IPS DF 4.7 (cell line): ENCODE results near the gene SUCO.

Experiments
- DNase-seq: peaks from one replicate; pipeline ENCODE4 v3.0.0-alpha.2; 2013; ENCODE audit warnings: low spot score; ENCODE audit errors: extremely low read depth

The SUCO gene

GRCh38 chr1:172641492-172641891 is 108.5 kb downstream of the SUCO start:
- DNase-seq: no peak

GRCh38 chr1:172642970-172643369 is 110.0 kb downstream of the SUCO start:
- DNase-seq: no peak

GRCh38 chr1:172646653-172647052 is 113.7 kb downstream of the SUCO start:
- DNase-seq: no peak

GRCh38 chr1:172647110-172647564 is 114.2 kb downstream of the SUCO start:
- DNase-seq: no peak

- DNase-seq: no peak
Measured at GRCh38 chr1:172647987-172648386, 115.0 kb downstream of the SUCO start.

- no peak for DNase-seq
Measured at GRCh38 chr1:172650474-172651193, 117.7 kb downstream of the SUCO start.

- no peak for DNase-seq
Measured at GRCh38 chr1:172653015-172653709, 120.2 kb downstream of the SUCO start.

- no peak for DNase-seq
Measured at GRCh38 chr1:172654535-172654934, 121.6 kb downstream of the SUCO start.

GRCh38 chr1:172656576-172656975 is 123.6 kb downstream of the SUCO start:
- DNase-seq: no peak

- no peak for DNase-seq
Measured at GRCh38 chr1:172657586-172657985, 124.6 kb downstream of the SUCO start.

- DNase-seq: no peak
Measured at GRCh38 chr1:172658871-172659453, 126.0 kb downstream of the SUCO start, which contains the start of gene FASLG. FASLG (plus strand) TSS chr1:172659103; CDS start chr1:172659202, 99 bp downstream.

- no peak for DNase-seq
Measured at GRCh38 chr1:172661107-172661506, 128.2 kb downstream of the SUCO start.
